GM19467 (cell line): Measurements from ENCODE around the gene LMTK3.
"Not testable (repeated sequence)": the region's sequence is repeated elsewhere in the genome, so short reads cannot be mapped to it uniquely, and the experiment has no call there.

Source experiments
- ATAC-seq: cut with Tn5 transposase; IDR thresholded peaks from one replicate; pipeline ENCODE4 v1.9.1; 2021; ENCODE audit warnings: mild to moderate bottlenecking, moderate library complexity; ENCODE audit not compliant: unreplicated experiment

Gene LMTK3

DNA sequence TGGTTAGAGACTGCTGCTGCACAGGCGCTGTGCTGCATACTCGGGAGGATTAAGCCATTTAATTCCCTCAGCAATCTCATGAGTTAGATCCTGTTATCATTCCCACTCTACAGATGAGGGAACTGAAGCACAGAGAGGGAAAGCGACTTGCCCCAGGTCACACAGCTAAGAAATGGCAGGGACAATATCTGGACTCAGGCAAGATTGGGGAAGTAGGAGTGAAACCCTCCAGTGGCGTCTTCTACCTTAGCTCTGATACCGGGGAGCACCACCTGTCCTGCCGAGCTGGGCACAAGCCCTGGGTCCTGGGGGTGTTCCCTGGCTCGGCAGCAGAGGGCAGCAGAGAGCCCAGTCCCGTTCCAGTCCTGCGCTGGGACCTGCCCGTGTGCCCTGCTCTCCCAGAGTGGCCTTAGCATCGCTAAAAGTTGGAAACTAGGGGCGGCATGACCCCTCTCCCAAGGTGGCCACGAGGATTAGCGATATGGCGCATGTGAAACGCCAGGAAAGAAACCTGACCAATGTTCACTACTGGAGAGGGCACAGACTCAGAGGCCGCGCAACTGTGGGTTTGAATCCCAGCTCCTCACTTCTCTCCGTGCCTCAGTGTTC lies 21.9 kb downstream of the LMTK3 start:
- ATAC-seq = peak; percentile 37

- ATAC-seq = not testable (repeated sequence)
These were observed 23.2 kb downstream of the LMTK3 start for GRCh38 chr19:48488478-48488877.

DNA sequence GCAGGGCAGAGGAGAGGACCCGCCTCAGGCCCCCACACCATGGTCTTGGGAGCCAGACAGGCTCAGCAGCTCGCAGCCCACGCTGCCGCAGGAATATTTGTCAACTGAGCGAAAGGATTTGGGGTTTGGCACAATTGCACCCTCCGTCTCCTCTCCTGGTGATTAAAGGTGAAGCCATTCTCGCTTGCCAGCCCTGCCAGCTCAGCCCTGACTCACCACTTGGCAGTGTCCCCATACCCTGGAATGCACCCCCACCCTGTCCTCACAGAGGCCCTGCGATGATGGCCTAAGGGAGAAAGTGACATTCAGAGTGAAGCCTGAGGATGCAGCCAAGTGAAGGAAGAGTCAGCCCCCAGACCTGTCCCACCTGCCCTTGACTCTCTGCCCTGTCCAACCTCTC lies 23.7 kb downstream of the LMTK3 start:
- ATAC-seq = no peak

- no peak for ATAC-seq
These were observed 24.1 kb downstream of the LMTK3 start for GRCh38 chr19:48487544-48487943.

- not testable (repeated sequence) for ATAC-seq
These were observed 24.9 kb downstream of the LMTK3 start for GRCh38 chr19:48486706-48487105.

DNA sequence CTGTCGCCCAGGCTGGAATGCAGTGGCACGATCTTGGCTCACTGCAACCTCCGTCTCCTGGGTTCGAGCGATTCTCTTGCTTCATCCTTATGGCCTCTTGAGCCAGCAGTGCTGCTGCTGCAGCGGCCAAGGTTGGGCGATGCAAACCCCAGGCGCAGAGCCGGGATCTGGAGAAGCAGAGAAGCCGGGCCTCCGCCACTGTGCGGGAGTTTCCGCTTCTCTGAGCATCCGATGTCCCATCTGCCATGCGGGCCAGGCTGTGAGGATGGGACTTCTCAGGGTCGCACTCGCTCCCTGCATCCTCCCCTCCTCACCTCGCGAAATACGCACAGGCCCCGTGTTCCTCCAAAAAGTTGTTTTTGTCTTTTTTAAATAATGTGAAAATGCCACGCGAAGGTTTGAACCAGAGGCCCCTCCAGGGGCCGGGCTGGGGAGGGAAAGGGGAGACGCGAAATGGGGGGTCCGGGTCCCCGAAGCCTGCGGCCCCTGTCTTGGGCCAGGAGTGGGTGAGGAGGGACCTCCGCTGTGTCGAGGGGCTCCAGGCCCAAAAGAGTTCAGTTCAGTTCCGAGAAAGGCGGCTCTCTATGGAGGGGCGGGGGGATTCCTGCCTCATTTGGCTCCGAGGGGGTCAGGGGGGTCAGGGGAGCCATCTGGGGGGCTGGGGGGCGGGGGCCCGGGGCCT lies 26.6 kb downstream of the LMTK3 start:
- no peak for ATAC-seq

DNA sequence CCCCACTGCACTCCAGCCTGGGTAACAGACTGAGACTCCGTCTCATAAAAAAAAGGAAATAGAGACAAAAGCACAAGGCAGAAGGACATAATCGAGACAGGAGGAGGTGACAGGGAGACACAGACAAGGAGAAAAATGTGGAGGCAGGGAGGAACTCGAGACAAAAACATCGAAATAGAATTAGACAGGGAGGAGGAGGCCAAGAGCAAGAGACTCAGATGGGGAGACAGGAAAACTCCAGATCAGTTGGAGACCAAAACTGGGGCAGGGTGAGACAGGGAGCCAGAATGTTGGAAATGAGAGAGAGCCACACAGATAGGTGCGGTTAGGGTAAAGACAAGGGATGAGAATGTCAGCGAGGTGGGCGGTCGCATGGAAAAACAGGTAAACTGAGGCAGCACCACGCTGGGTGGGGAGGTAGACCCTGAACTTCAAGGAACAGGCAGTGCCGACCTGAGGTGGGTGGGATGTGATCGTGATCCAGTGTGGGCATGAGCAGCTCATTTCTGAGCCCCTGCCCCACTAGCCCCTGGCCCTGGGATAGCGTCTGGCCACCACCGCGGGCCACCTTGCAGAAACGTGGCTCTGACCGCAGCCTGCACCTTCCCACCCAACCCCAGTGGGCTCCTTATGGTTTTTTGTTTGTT lies 27.3 kb downstream of the LMTK3 start:
- no peak for ATAC-seq

GRCh38 chr19:48483301-48483700 lies 28.3 kb downstream of the LMTK3 start:
- ATAC-seq = no peak

GRCh38 chr19:48481846-48482639 lies 29.6 kb downstream of the LMTK3 start:
- no peak for ATAC-seq

GRCh38 chr19:48480558-48481500 lies 30.8 kb downstream of the LMTK3 start:
- no peak for ATAC-seq

GRCh38 chr19:48480183-48480557 lies 31.5 kb downstream of the LMTK3 start:
- no peak for ATAC-seq

- ATAC-seq = no peak
These were observed 31.9 kb downstream of the LMTK3 start for GRCh38 chr19:48479686-48480085.

DNA sequence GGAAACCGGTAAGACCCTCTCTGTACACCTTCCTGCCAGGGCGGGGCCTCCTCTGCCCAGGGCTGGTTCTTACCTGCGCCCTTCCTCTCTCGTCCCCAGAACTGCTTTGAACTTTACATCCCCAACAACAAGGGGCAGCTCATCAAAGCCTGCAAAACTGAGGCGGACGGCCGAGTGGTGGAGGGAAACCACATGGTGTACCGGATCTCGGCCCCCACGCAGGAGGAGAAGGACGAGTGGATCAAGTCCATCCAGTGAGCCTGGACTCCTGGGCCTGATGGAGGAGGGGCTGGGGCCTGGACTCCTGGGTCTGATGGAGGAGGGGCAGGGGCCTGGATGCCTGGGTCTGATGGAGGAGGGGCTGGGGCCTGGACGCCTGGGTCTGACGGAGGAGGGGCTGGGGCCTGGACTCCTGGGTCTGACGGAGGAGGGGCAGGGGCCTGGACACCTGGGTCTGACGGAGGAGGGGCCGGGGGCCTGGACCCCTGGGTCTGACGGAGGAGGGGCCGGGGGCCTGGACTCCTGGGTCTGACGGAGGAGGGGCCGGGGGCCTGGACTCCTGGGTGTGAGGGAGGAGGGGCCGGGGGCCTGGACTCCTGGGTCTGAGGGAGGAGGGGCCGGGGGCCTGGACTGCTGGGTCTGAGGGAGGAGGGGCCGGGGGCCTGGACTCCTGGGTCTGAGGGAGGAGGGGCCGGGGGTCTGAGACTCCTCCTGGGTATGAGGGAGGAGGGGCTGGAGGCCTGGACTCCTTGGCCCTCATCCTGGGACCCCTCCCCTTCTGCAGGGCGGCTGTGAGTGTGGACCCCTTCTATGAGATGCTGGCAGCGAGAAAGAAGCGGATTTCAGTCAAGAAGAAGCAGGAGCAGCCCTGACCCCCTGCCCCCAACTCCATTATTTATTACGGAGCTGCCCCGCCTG lies 33.0 kb downstream of the LMTK3 start:
- no peak for ATAC-seq

- no peak for ATAC-seq
These were observed 33.8 kb downstream of the LMTK3 start for GRCh38 chr19:48477698-48478338.

DNA sequence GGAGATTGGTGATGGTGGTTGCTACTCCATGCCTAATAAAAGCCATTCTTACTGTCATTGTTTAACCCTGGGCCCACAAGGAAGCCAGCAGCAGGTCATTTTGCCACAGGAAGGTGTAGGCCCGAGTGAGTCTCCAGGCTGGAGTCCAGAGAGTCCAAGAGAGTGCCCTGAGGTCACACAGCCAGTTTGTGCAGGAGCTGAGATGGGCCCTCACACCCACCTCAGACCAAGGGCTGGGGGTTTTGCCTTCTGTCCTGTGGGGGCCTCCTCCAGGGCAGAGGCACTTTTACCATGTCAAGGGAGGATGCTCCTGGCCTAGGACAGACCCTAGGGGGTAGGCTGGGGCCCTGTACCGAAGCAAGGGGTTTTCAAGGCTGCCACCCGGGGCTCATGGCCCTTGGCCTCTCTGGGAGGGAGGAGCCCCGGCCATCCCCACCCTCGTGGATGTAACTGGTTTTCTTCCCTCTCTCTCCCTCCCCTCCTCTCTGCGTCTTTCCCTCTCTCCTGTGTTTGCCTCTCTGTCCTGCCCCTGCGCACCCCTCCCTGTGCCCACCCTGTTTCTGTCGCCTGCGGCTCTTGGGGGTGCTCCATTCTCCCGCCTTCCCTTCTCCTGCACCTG lies 34.5 kb downstream of the LMTK3 start:
- no peak for ATAC-seq

GRCh38 chr19:48476176-48476575 lies 35.5 kb downstream of the LMTK3 start:
- no peak for ATAC-seq

DNA sequence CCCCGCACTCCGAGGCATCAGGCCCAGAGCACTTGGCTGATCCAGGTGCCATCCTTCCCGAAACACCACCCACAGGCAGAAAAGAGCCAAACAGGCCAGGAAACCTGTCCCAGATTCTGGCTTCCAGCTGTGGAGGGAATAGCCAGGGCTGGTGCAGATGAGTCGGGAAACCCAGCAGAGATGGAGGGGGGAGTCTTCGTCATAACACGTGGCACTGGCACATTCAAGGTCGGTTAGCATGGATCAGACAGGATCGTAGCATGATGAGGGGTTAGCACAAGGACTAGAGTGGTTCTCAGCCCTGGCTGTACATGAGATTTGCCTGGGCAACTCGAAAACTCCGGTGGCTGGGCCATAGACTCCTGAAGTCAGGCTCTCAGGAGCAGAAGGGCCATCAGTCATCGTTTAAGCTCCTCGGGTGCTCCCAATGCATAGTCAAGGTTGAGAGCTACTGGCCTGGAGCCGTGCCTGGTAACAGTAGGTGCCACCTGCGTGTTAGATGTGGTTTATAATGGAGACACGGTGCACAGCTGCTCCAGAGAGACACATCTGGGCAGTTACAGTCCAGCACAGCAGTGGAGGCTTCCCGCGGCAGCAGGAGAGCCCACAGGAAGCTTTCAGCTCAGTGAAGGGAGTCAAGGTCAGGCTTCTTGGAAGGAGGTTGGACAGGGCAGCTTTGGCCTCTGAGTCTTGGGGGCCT lies 36.1 kb downstream of the LMTK3 start:
- no peak for ATAC-seq

GRCh38 chr19:48474084-48474592 lies 37.5 kb downstream of the LMTK3 start:
- no peak for ATAC-seq
